Adrenal gland (tissue), 5 donors: Measurements from ENCODE around the gene BACE2.

ENCODE experiments used
- POLR2A ChIP-seq, 2 donors: fragments of 450-650 bp; IDR thresholded peaks; one replicate each; pipeline ENCODE4 v1.6.1; 2017; ENCODE audit warnings: antibody characterized with exemption in 2 of 2, mild to moderate bottlenecking in 2 of 2, moderate library complexity in 1 of 2
- TF ChIP-seq, protein P1 (sequence below), 6 experiments: fragments of 450-650 bp in 4 of 6; fragments of 200-600 bp in 2 of 6; sonication (generic) in 1 of 6; IDR thresholded peaks; 1 replicate in 5 of 6; 2 replicates in 1 of 6; pipeline versions ENCODE4 v1.5.1 to v1.8.0; 2016 to 2021; ENCODE audit warnings: antibody characterized with exemption in 6 of 6, mild to moderate bottlenecking in 2 of 6, moderate library complexity in 1 of 6
- donor health status: DM: no; HTN: no; CAD: no.

DNA sequence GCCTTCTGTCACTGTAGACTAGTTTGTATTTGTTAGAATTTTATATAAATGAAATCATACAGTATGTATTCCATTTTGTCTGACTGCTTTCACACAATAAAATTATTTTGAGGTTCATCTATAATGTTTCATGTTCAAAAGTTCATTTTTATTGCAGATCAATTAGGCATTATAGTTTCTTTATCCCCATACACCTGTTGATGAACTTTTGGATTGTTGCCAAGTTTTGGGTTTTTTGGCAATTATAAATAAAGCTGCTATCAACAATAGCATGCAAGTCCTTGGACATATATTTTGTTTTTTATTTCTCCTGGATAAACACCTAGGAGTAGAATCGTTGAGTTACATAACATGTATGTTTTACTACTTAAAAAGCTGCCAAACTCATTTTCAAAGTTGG is 101.6 kb downstream of the BACE2 start:
- TF ChIP-seq, protein P1, sequence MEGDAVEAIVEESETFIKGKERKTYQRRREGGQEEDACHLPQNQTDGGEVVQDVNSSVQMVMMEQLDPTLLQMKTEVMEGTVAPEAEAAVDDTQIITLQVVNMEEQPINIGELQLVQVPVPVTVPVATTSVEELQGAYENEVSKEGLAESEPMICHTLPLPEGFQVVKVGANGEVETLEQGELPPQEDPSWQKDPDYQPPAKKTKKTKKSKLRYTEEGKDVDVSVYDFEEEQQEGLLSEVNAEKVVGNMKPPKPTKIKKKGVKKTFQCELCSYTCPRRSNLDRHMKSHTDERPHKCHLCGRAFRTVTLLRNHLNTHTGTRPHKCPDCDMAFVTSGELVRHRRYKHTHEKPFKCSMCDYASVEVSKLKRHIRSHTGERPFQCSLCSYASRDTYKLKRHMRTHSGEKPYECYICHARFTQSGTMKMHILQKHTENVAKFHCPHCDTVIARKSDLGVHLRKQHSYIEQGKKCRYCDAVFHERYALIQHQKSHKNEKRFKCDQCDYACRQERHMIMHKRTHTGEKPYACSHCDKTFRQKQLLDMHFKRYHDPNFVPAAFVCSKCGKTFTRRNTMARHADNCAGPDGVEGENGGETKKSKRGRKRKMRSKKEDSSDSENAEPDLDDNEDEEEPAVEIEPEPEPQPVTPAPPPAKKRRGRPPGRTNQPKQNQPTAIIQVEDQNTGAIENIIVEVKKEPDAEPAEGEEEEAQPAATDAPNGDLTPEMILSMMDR (IDR thresholded peaks at IDR 0.05): no peak
- no peak for TF ChIP-seq POLR2A (IDR thresholded peaks at IDR 0.05)
